H1 (cell line): Measurements from ENCODE around the gene WNT9B. TPM values are rescaled to one million over a fixed set of nuclear protein-coding genes. Genes with fewer than 3 reads are reported as not detected.

Experiments
- CTCF ChIA-PET: fragments of 300-600 bp; sonication (Branson Sonifier 250); formaldehyde crosslinking; loops from one replicate; lab custom pipeline; 2021; ENCODE audit not compliant: partially characterized antibody; lab: Charles Lee
- POLR2A ChIA-PET: fragments of 300-600 bp; sonication (Branson Sonifier 250); formaldehyde crosslinking; loops from one replicate; lab custom pipeline; 2021; ENCODE audit warnings: inconsistent platforms; ENCODE audit not compliant: partially characterized antibody; lab: Charles Lee
- DNase-seq, 2 experiments: peaks; one replicate each; pipeline versions ENCODE4 v3.0.0 to v3.0.0-alpha.2; 2010 to 2022; ENCODE audit warnings: low spot score in 2 of 2, low read depth in 1 of 2, mixed read lengths in 1 of 2
- FAIRE-seq: peaks from 2 replicates; lab custom pipeline; 2011; peaks lifted over from hg19 to GRCh38; lab: Jason Lieb, UNC
- H2AFZ ChIP-seq: 2 replicates; pipeline ENCODE4 v1.8.1; 2012; ENCODE audit warnings: low read length, inconsistent platforms
- H2AK5ac ChIP-seq: 2 replicates; pipeline ENCODE4 v1.6.1; 2013; ENCODE audit warnings: low read depth, low read length
- H2BK120ac ChIP-seq: replicated peaks from 2 replicates; pipeline ENCODE3; 2013; ENCODE audit warnings: low read depth, low read length, inconsistent platforms
- H2BK12ac ChIP-seq: 2 replicates; pipeline ENCODE4 v1.6.1; 2013; ENCODE audit warnings: low read depth, low read length
- H2BK15ac ChIP-seq: 2 replicates; pipeline ENCODE4 v1.6.1; 2013; ENCODE audit warnings: low read length
- H2BK20ac ChIP-seq: 2 replicates; pipeline ENCODE4 v1.6.1; 2013; ENCODE audit warnings: low read length
- H2BK5ac ChIP-seq: 2 replicates; pipeline ENCODE4 v1.6.1; 2013; ENCODE audit warnings: low read depth, low read length
- H3K14ac ChIP-seq: 2 replicates; pipeline ENCODE4 v1.6.1; 2013; ENCODE audit warnings: inconsistent platforms; ENCODE audit not compliant: insufficient read length
- H3K18ac ChIP-seq: 2 replicates; pipeline ENCODE4 v1.6.1; 2013; ENCODE audit warnings: low read length; ENCODE audit errors: extremely low read depth
- H3K23ac ChIP-seq: 2 replicates; pipeline ENCODE4 v1.6.1; 2013; ENCODE audit warnings: inconsistent platforms; ENCODE audit not compliant: insufficient read length
- H3K23me2 ChIP-seq: 2 replicates; pipeline ENCODE4 v1.6.1; 2013; ENCODE audit warnings: low read depth, low read length
- H3K27ac ChIP-seq: 2 replicates; pipeline ENCODE4 v1.6.1; 2011; ENCODE audit warnings: low read depth, low read length, inconsistent platforms
- H3K27me3 ChIP-seq, 4 experiments: replicated peaks in 1 of 4; 1 replicate in 1 of 4; 2 replicates in 3 of 4; pipeline versions ENCODE4 v1.6.1 to v1.8.1; 2011 to 2013; ENCODE audit warnings: low read length in 3 of 4, mild to moderate bottlenecking in 3 of 4, inconsistent platforms in 2 of 4, mixed read lengths in 2 of 4, moderate library complexity in 1 of 4; ENCODE audit not compliant: control insufficient read depth in 3 of 4, insufficient read depth in 3 of 4; ENCODE audit errors: extremely low read depth in 1 of 4
- H3K36me3 ChIP-seq, 4 experiments: 2 replicates each; pipeline versions ENCODE4 v1.6.1 to v1.8.1; 2011 to 2013; ENCODE audit warnings: mild to moderate bottlenecking in 4 of 4, low read length in 3 of 4, moderate library complexity in 2 of 4, control low read depth in 1 of 4, inconsistent platforms in 1 of 4; ENCODE audit not compliant: insufficient read depth in 4 of 4, control insufficient read depth in 2 of 4
- H3K4ac ChIP-seq: replicated peaks from 2 replicates; pipeline ENCODE3; 2013; ENCODE audit warnings: low read length, low read depth, mixed read lengths, inconsistent platforms; ENCODE audit not compliant: insufficient read length
- H3K4me1 ChIP-seq, 4 experiments: replicated peaks in 1 of 4; 1 replicate in 1 of 4; 2 replicates in 3 of 4; pipeline versions ENCODE4 v1.6.1 to v1.8.1; 2011 to 2013; ENCODE audit warnings: low read length in 3 of 4, inconsistent platforms in 2 of 4, mixed read lengths in 1 of 4; ENCODE audit not compliant: insufficient read depth in 4 of 4, control insufficient read depth in 3 of 4
- H3K4me2 ChIP-seq, 2 experiments: 2 replicates each; pipeline versions ENCODE4 v1.6.1 to v1.8.1; 2011 to 2013; ENCODE audit warnings: low read depth in 2 of 2, low read length in 2 of 2, control low read depth in 1 of 2, inconsistent platforms in 1 of 2, mild to moderate bottlenecking in 1 of 2; ENCODE audit not compliant: insufficient read depth in 1 of 2
- H3K4me3 ChIP-seq, 4 experiments: fragments of 200-600, 300-600 bp in 1 of 4; sonication (generic), shearing (Covaris generic), sonication (Bioruptor Twin) in 1 of 4; 2 replicates each; pipeline versions ENCODE4 v1.5.1 to v1.8.1; 2011 to 2016; ENCODE audit warnings: low read length in 4 of 4, low read depth in 3 of 4, control low read depth in 2 of 4, inconsistent platforms in 2 of 4, mild to moderate bottlenecking in 2 of 4, mixed read lengths in 1 of 4, moderate library complexity in 1 of 4; ENCODE audit not compliant: insufficient read depth in 2 of 4; ENCODE audit errors: extremely low read depth in 1 of 4
- H3K56ac ChIP-seq: replicated peaks from 2 replicates; pipeline ENCODE3; 2013; ENCODE audit warnings: low read depth, mild to moderate bottlenecking, mixed read lengths, low read length, inconsistent platforms; ENCODE audit not compliant: insufficient read length
- H3K79me1 ChIP-seq: 2 replicates; pipeline ENCODE4 v1.6.1; 2013; ENCODE audit warnings: low read depth, low read length, control low read depth
- H3K79me2 ChIP-seq, 2 experiments: 2 replicates each; pipeline versions ENCODE4 v1.6.1 to v1.8.1; 2012 to 2013; ENCODE audit warnings: low read length in 2 of 2, mild to moderate bottlenecking in 2 of 2, inconsistent platforms in 1 of 2; ENCODE audit not compliant: insufficient read depth in 2 of 2, control insufficient read depth in 1 of 2
- H3K9ac ChIP-seq, 4 experiments: replicated peaks in 1 of 4; 1 replicate in 1 of 4; 2 replicates in 3 of 4; pipeline versions ENCODE4 v1.6.1 to v1.8.1; 2011 to 2013; ENCODE audit warnings: low read depth in 3 of 4, low read length in 3 of 4, control low read depth in 2 of 4, mild to moderate bottlenecking in 2 of 4, moderate library complexity in 2 of 4, inconsistent platforms in 1 of 4; ENCODE audit errors: extremely low read depth in 1 of 4
- H3K9me3 ChIP-seq, 2 experiments: 2 replicates each; pipeline versions ENCODE4 v1.6.1 to v1.8.1; 2012 to 2013; ENCODE audit warnings: mild to moderate bottlenecking in 2 of 2, moderate library complexity in 2 of 2, control low read depth in 1 of 2, inconsistent platforms in 1 of 2, low read depth in 1 of 2, low read length in 1 of 2, mixed read lengths in 1 of 2; ENCODE audit not compliant: insufficient read depth in 2 of 2
- H4K20me1 ChIP-seq, 2 experiments: replicated peaks in 1 of 2; 2 replicates each; pipeline versions ENCODE3 to v1.8.1; 2011 to 2013; ENCODE audit warnings: inconsistent platforms in 2 of 2, low read length in 2 of 2, mild to moderate bottlenecking in 1 of 2; ENCODE audit not compliant: insufficient read depth in 2 of 2, control insufficient read depth in 1 of 2
- H4K5ac ChIP-seq: 2 replicates; pipeline ENCODE4 v1.6.1; 2013; ENCODE audit warnings: low read length, low read depth, mixed read lengths, inconsistent platforms; ENCODE audit not compliant: insufficient read length
- H4K8ac ChIP-seq: 2 replicates; pipeline ENCODE4 v1.8.0; 2013; ENCODE audit warnings: mild to moderate bottlenecking, moderate library complexity, low read length, inconsistent platforms; ENCODE audit not compliant: insufficient read depth; ENCODE audit errors: extremely low read depth
- H4K91ac ChIP-seq: replicated peaks from 2 replicates; pipeline ENCODE3; 2013; ENCODE audit warnings: low read length, mixed read lengths, inconsistent platforms; ENCODE audit not compliant: insufficient read length
- HDAC2 ChIP-seq, 2 experiments: fragments of 300-600 bp in 1 of 2; sonication (generic) in 1 of 2; IDR thresholded peaks; 2 replicates each; pipeline ENCODE4 v1.6.1; 2011 to 2012; ENCODE audit warnings: low read depth in 2 of 2, low read length in 2 of 2, mild to moderate bottlenecking in 2 of 2, moderate library complexity in 2 of 2, borderline replicate concordance in 1 of 2, inconsistent platforms in 1 of 2
- SIX5 ChIP-seq: IDR thresholded peaks from 2 replicates; pipeline ENCODE4 v1.6.1; 2011; ENCODE audit warnings: mild to moderate bottlenecking, low read depth, low read length
- SP4 ChIP-seq: IDR thresholded peaks from 2 replicates; pipeline ENCODE4 v1.6.1; 2012; ENCODE audit warnings: low read length, inconsistent platforms
- TAF1 ChIP-seq: IDR thresholded peaks from 2 replicates; pipeline ENCODE4 v1.6.1; 2011; ENCODE audit warnings: mild to moderate bottlenecking, low read depth, low read length
- WGBS, 2 experiments: shearing (Covaris generic) in 1 of 2; methylation state at CpG; one replicate each; pipeline versions ENCODE4 v1.1.6 to v1.1.7; 2013 to 2015; ENCODE audit warnings: low lambda C conversion rate in 2 of 2, mixed read lengths in 2 of 2, inconsistent platforms in 1 of 2, low coverage in 1 of 2, missing lambda C conversion rate in 1 of 2; ENCODE audit not compliant: insufficient replicate concordance in 2 of 2, insufficient coverage in 1 of 2, insufficient read length in 1 of 2; ENCODE audit errors: extremely low coverage in 1 of 2, missing lambda C conversion rate in 1 of 2; 5-methylcytosine and 5-hydroxymethylcytosine counted together
- polyA plus RNA-seq, 7 experiments: library from polyadenylated mRNA; depleted of rRNA in 3 of 7; stranded (reverse) in 5 of 7; unstranded in 2 of 7; fragments of >200 nt in 5 of 7; fragments of 200-250 nt in 2 of 7; gene quantifications; 1 replicate in 5 of 7; 2 replicates in 1 of 7; 4 replicates in 1 of 7; pipeline versions ENCODE4 v1.2.1 to v1.2.3, GENCODE V29; 2011 to 2013; ENCODE audit warnings: missing spikeins in 2 of 7, mixed read lengths in 2 of 7
- total RNA-seq: library from RNA; stranded (reverse); fragmentation: NEBNext Ultra II Directional; extraction: Animal tissue kit (Norgen Biotek cat#: 25700); gene quantifications from 2 replicates; pipeline ENCODE4 v1.2.1, GENCODE V29; 2021

Gene WNT9B
- total and polyA plus RNA-seq, 2 of the 8 experiments (the other 6 are each of a cell fraction or from before 2014, with no cell fraction given) = 0.21 TPM; not detected in 1

GRCh38 chr17:46812624-46813318, 38.6 kb upstream of the WNT9B start:
- CTCF ChIA-PET = interaction anchor here (0.6 to 3.0 kb wide), 7 partner anchors 9 to 130 kb away, joined by 3 to 14 read pairs (median 4); no protein-coding TSS in a partner anchor
- H2BK20ac ChIP-seq = no peak overlapping the region
- TF ChIP-seq TAF1 = no peak
- TF ChIP-seq SIX5 = no peak
- TF ChIP-seq SP4 = no peak
- no peak for TF ChIP-seq HDAC2 (IDR thresholded peaks at IDR 0.05; ENCODE audit: borderline replicate concordance in 1 of 2, low read depth in 2 of 2, low read length in 2 of 2)

More at GRCh38 chr17:46812624-46813318, 38.6 kb upstream of the WNT9B start:
- H2BK120ac ChIP-seq = no peak overlapping the region
- H3K56ac ChIP-seq = no peak overlapping the region
- H4K5ac ChIP-seq = no peak overlapping the region
- WGBS, 2 experiments = 85% methylated on average over 6 of the region's 6 CpGs; no CpG with 5 or more reads in 1 of the 2 experiments
- H4K20me1 ChIP-seq = peaks cover 0 to 4% of the 10 kb centered on the region in 2 experiments
- peaks cover 0 to 30% (median 10%) of the 10 kb centered on the region in 4 experiments; a peak in 6 of 7 replicates for H3K4me1 ChIP-seq
- no peak overlapping the region for H3K4me3 ChIP-seq
- no peak overlapping the region for H4K91ac ChIP-seq
- no peak overlapping the region for H3K4ac ChIP-seq
- no peak overlapping the region for H2AK5ac ChIP-seq
- H3K79me1 ChIP-seq = no peaks in the 10 kb centered on the region; the same call in 1 of the 2 replicates
- H2BK12ac ChIP-seq = no peak overlapping the region
- no peak overlapping the region for H3K23ac ChIP-seq
- H2BK15ac ChIP-seq = no peak overlapping the region
- no peak overlapping the region for H4K8ac ChIP-seq
- FAIRE-seq (no peak), DNase-seq (no peak)
- H3K9ac ChIP-seq = no peak overlapping the region
- peaks cover 13 to 36% (median 30%) of the 10 kb centered on the region in 4 experiments for H3K27me3 ChIP-seq
- peaks cover 3% of the 10 kb centered on the region; the same call in 1 of the 2 replicates for H3K23me2 ChIP-seq
- H3K36me3 ChIP-seq = no peaks in the 10 kb centered on the region
- H2BK5ac ChIP-seq = no peak overlapping the region
- no peak overlapping the region for H2AFZ ChIP-seq
- no peaks in the 10 kb centered on the region for H3K9me3 ChIP-seq
- H3K4me2 ChIP-seq = no peak overlapping the region
- H3K18ac ChIP-seq = no peak overlapping the region
- H3K79me2 ChIP-seq = no peaks in the 10 kb centered on the region
- POLR2A ChIA-PET = interaction anchor here (0.9 to 1.2 kb wide), 3 partner anchors 18 to 556 kb away, joined by 3 read pairs; no protein-coding TSS in a partner anchor
- no peak overlapping the region for H3K14ac ChIP-seq
- H3K27ac ChIP-seq = no peak overlapping the region
